ENCODE results near the gene MLLT10.
"Not testable (repeated sequence)": the region's sequence is repeated elsewhere in the genome, so short reads cannot be mapped to it uniquely, and the experiment has no call there.

Gene MLLT10

GRCh38 chr10:21614000-21614399 is 80.0 kb downstream of the MLLT10 start:
- ATAC-seq (ENCODE audit: low read depth): no peak

GRCh38 chr10:21617267-21617666 is 83.2 kb downstream of the MLLT10 start:
- no peak for DNase-seq (ENCODE audit: low spot score)
- Histone ChIP-seq H3K4me1 (ENCODE audit: insufficient read depth, poor library complexity, severe bottlenecking) (no peaks in the 10 kb centered on the region), H3K4me3 (ENCODE audit: severe bottlenecking) (no peak overlapping the region), H3K9me3 (ENCODE audit: severe bottlenecking) (no peaks in the 10 kb centered on the region), H3K36me3 (ENCODE audit: low read depth) (peaks cover 44% of the 10 kb centered on the region), H3K27me3 (ENCODE audit: insufficient read depth, poor library complexity, severe bottlenecking) (no peaks in the 10 kb centered on the region), H3K27ac (ENCODE audit: poor library complexity, severe bottlenecking) (no peak overlapping the region)
- TF ChIP-seq CTCF (IDR thresholded peaks at IDR 0.05; ENCODE audit: poor library complexity, severe bottlenecking): no peak
- ATAC-seq (ENCODE audit: low read depth): no peak

More at GRCh38 chr10:21614000-21614399, 80.0 kb downstream of the MLLT10 start:
- Histone ChIP-seq H3K4me3 (ENCODE audit: severe bottlenecking) (no peak overlapping the region), H3K4me1 (ENCODE audit: insufficient read depth, poor library complexity, severe bottlenecking) (no peaks in the 10 kb centered on the region), H3K27me3 (ENCODE audit: insufficient read depth, poor library complexity, severe bottlenecking) (no peaks in the 10 kb centered on the region), H3K9me3 (ENCODE audit: severe bottlenecking) (no peaks in the 10 kb centered on the region), H3K36me3 (ENCODE audit: low read depth) (peaks cover 43% of the 10 kb centered on the region), H3K27ac (ENCODE audit: poor library complexity, severe bottlenecking) (no peak overlapping the region)
- DNase-seq (ENCODE audit: low spot score): no peak
- no peak for TF ChIP-seq CTCF (IDR thresholded peaks at IDR 0.05; ENCODE audit: poor library complexity, severe bottlenecking)

DNA sequence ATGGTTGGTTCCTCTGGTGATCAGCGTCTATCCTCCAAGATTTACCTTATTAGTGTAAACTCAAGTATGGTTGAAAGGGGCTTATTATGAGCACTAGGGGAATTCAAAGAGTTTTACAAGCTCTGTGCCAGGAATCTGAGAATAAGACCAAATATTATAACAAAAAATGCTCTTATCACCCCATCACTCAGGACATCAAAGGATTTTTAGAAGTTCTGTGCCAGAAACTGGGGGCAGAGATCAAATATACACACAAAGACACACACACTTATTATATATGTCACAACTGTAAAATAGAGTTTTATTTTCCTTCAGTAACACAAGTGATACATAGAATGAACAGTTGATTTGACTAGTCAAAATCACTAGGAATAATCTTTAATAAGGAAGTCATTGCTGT is 89.3 kb downstream of the MLLT10 start:
- Histone ChIP-seq H3K36me3 (ENCODE audit: low read depth) (peaks cover 32% of the 10 kb centered on the region), H3K4me1 (ENCODE audit: insufficient read depth, poor library complexity, severe bottlenecking) (peaks cover 9% of the 10 kb centered on the region), H3K4me3 (ENCODE audit: severe bottlenecking) (no peak overlapping the region), H3K9me3 (ENCODE audit: severe bottlenecking) (no peaks in the 10 kb centered on the region), H3K27ac (ENCODE audit: poor library complexity, severe bottlenecking) (no peak overlapping the region), H3K27me3 (ENCODE audit: insufficient read depth, poor library complexity, severe bottlenecking) (no peaks in the 10 kb centered on the region)
- no peak for ATAC-seq (ENCODE audit: low read depth)
- TF ChIP-seq CTCF (IDR thresholded peaks at IDR 0.05; ENCODE audit: poor library complexity, severe bottlenecking): no peak
- no peak for DNase-seq (ENCODE audit: low spot score)

- not testable (repeated sequence) for H3K4me3 ChIP-seq (ENCODE audit: severe bottlenecking); ATAC-seq (ENCODE audit: low read depth); H3K27ac ChIP-seq (ENCODE audit: poor library complexity, severe bottlenecking); DNase-seq (ENCODE audit: low spot score); H3K27me3 ChIP-seq (ENCODE audit: insufficient read depth, poor library complexity, severe bottlenecking); H3K9me3 ChIP-seq (ENCODE audit: severe bottlenecking); H3K4me1 ChIP-seq (ENCODE audit: insufficient read depth, poor library complexity, severe bottlenecking)
- H3K36me3 ChIP-seq (ENCODE audit: low read depth): peaks cover 32% of the 10 kb centered on the region
Measured at GRCh38 chr10:21624421-21624820, 90.4 kb downstream of the MLLT10 start.

GRCh38 chr10:21624951-21625350 is 90.9 kb downstream of the MLLT10 start:
- H3K9me3 ChIP-seq (ENCODE audit: severe bottlenecking): no peaks in the 10 kb centered on the region
- no peak overlapping the region for H3K4me3 ChIP-seq (ENCODE audit: severe bottlenecking)
- peaks cover 9% of the 10 kb centered on the region for H3K4me1 ChIP-seq (ENCODE audit: insufficient read depth, poor library complexity, severe bottlenecking)
- H3K36me3 ChIP-seq (ENCODE audit: low read depth): peaks cover 32% of the 10 kb centered on the region
- no peak for TF ChIP-seq CTCF (IDR thresholded peaks at IDR 0.05; ENCODE audit: poor library complexity, severe bottlenecking)
- H3K27me3 ChIP-seq (ENCODE audit: insufficient read depth, poor library complexity, severe bottlenecking): no peaks in the 10 kb centered on the region
- DNase-seq (ENCODE audit: low spot score): no peak
- no peak for ATAC-seq (ENCODE audit: low read depth)
- H3K27ac ChIP-seq (ENCODE audit: poor library complexity, severe bottlenecking): no peak overlapping the region

All from RWPE2 (cell line).